WTC11 (cell line): Measurements from ENCODE around the gene RAPH1. TPM values are rescaled to one million over a fixed set of nuclear protein-coding genes. Genes with fewer than 3 reads are reported as not detected.
"Not testable (repeated sequence)": the region's sequence is repeated elsewhere in the genome, so short reads cannot be mapped to it uniquely, and the experiment has no call there.

ENCODE experiments used
- ATAC-seq: fragments of 200-7000 bp; cut with Tn5 transposase; 2 replicates; pipeline ENCODE4 v1.10.0; 2021; ENCODE audit warnings: mild to moderate bottlenecking, moderate library complexity
- CTCF ChIA-PET: fragments of 300-600 bp; sonication (Branson Sonifier 250); formaldehyde crosslinking; loops from one replicate; lab custom pipeline; 2021; ENCODE audit warnings: antibody characterized with exemption; lab: Charles Lee
- POLR2A ChIA-PET: fragments of 350-600 bp; sonication (Branson Sonifier 250); formaldehyde crosslinking; loops from one replicate; lab custom pipeline; 2021; ENCODE audit warnings: antibody characterized with exemption; lab: Charles Lee
- DNase-seq: peaks from one replicate; pipeline ENCODE4 v3.0.0; 2021; ENCODE audit warnings: low spot score
- H3K27ac Mint-ChIP-seq: 2 replicates; pipeline ENCODE4 v1.8.0; 2021; ENCODE audit warnings: mixed read lengths
- H3K27me3 Mint-ChIP-seq: 2 replicates; pipeline ENCODE4 v1.8.0; 2021; ENCODE audit warnings: low read depth, mild to moderate bottlenecking, moderate library complexity, mixed read lengths
- H3K36me3 Mint-ChIP-seq: 2 replicates; pipeline ENCODE4 v1.8.0; 2021; ENCODE audit warnings: mixed read lengths
- H3K4me1 Mint-ChIP-seq: 2 replicates; pipeline ENCODE4 v1.8.0; 2022; ENCODE audit warnings: mixed read lengths
- H3K4me3 Mint-ChIP-seq: 2 replicates; pipeline ENCODE4 v1.8.0; 2021; ENCODE audit warnings: mild to moderate bottlenecking, moderate library complexity, mixed read lengths
- H3K9me3 Mint-ChIP-seq: 2 replicates; pipeline ENCODE4 v1.8.0; 2021; ENCODE audit warnings: mixed read lengths
- ATF3 ChIP-seq: sonication (generic); formaldehyde crosslinking; conservative IDR thresholded peaks from 2 replicates; pipeline ENCODE4 v1.8.1; 2022; ENCODE audit warnings: mild to moderate bottlenecking, missing genetic modification reagents
- CREB1 ChIP-seq: sonication (generic); formaldehyde crosslinking; IDR thresholded peaks from 2 replicates; pipeline ENCODE4 v1.8.0; 2023; ENCODE audit warnings: mild to moderate bottlenecking, missing genetic modification reagents
- CTCF ChIP-seq: fragments of 200-600 bp; IDR thresholded peaks from 2 replicates; pipeline ENCODE4 v1.8.0; 2022; ENCODE audit warnings: antibody characterized with exemption
- EMX1 ChIP-seq: fragments of 250-450 bp; sonication (Bioruptor Pico); IDR thresholded peaks from 2 replicates; pipeline ENCODE4 v1.8.0; 2021; ENCODE audit warnings: mild to moderate bottlenecking
- FOXP1 ChIP-seq: sonication (generic); formaldehyde crosslinking; IDR thresholded peaks from 2 replicates; pipeline ENCODE4 v1.8.0; 2022; ENCODE audit warnings: missing genetic modification reagents, mild to moderate bottlenecking, moderate library complexity, borderline replicate concordance
- GABPB1 ChIP-seq: sonication (generic); formaldehyde crosslinking; IDR thresholded peaks from 2 replicates; pipeline ENCODE4 v1.8.1; 2023; ENCODE audit warnings: mild to moderate bottlenecking, missing genetic modification reagents
- KAT7 ChIP-seq: sonication (generic); formaldehyde crosslinking; IDR thresholded peaks from 2 replicates; pipeline ENCODE4 v1.8.1; 2023; ENCODE audit warnings: missing genetic modification reagents, mild to moderate bottlenecking, borderline replicate concordance
- SMAD3 ChIP-seq: sonication (generic); formaldehyde crosslinking; IDR thresholded peaks from 2 replicates; pipeline ENCODE4 v1.8.0; 2022; ENCODE audit warnings: missing genetic modification reagents, mild to moderate bottlenecking, borderline replicate concordance
- ZBTB21 ChIP-seq: sonication (generic); formaldehyde crosslinking; IDR thresholded peaks from 2 replicates; pipeline ENCODE4 v1.8.1; 2023; ENCODE audit warnings: mild to moderate bottlenecking, missing genetic modification reagents, borderline replicate concordance
- ZNF396 ChIP-seq: fragments of 250-450 bp; sonication (Bioruptor Pico); IDR thresholded peaks from 2 replicates; pipeline ENCODE4 v1.8.0; 2021; ENCODE audit warnings: mild to moderate bottlenecking, moderate library complexity, borderline replicate concordance
- ZNF423 ChIP-seq: fragments of 250-450 bp; sonication (Bioruptor Pico); IDR thresholded peaks from 2 replicates; pipeline ENCODE4 v2.1.2; 2022; ENCODE audit warnings: mild to moderate bottlenecking, moderate library complexity
- total RNA-seq: library from RNA; stranded (reverse); gene quantifications from 3 replicates; pipeline ENCODE4 v1.2.3, GENCODE V29; 2021
- TF ChIP-seq, protein P1 (sequence below): sonication (generic); formaldehyde crosslinking; IDR thresholded peaks from 2 replicates; pipeline ENCODE4 v1.8.1; 2022; ENCODE audit warnings: low read depth, missing genetic modification reagents, borderline replicate concordance
- TF ChIP-seq, protein P2 (sequence below): fragments of 250-450 bp; sonication (Bioruptor Pico); IDR thresholded peaks from 2 replicates; pipeline ENCODE4 v1.8.0; 2021; ENCODE audit warnings: mild to moderate bottlenecking
- TF ChIP-seq, protein P3 (sequence below): fragments of 250-450 bp; sonication (Bioruptor Pico); IDR thresholded peaks from 2 replicates; pipeline ENCODE4 v1.9.0; 2021; ENCODE audit warnings: mild to moderate bottlenecking

The RAPH1 gene
- total RNA-seq, 1 experiment from 2014 or later = 24.6 TPM

DNA sequence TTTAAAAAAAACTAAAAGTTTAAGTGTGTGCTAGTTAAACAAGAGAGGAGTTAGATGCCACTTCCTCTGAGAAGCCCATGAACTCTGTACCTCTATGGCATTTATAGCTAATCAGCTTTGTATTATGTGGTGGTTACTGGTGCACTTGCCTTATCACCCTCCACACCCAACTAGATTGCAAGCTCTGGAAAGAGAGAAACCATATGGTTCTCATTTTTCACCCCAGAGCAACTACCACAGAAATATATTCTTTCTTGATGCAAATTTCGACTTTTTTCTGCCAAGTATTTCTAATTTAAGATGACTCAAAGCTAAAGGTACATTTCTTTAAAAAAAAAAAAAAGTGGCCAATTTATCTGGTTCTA, 24.2 kb downstream of the RAPH1 start (continued):
- TF ChIP-seq, protein P1, sequence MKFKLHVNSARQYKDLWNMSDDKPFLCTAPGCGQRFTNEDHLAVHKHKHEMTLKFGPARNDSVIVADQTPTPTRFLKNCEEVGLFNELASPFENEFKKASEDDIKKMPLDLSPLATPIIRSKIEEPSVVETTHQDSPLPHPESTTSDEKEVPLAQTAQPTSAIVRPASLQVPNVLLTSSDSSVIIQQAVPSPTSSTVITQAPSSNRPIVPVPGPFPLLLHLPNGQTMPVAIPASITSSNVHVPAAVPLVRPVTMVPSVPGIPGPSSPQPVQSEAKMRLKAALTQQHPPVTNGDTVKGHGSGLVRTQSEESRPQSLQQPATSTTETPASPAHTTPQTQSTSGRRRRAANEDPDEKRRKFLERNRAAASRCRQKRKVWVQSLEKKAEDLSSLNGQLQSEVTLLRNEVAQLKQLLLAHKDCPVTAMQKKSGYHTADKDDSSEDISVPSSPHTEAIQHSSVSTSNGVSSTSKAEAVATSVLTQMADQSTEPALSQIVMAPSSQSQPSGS (CRISPR knock-in tag) = no peak
- TF ChIP-seq GABPB1 (CRISPR knock-in tag) (no peak), ZNF396 (CRISPR knock-in tag) (no peak), ATF3 (CRISPR knock-in tag) (no peak)

DNA sequence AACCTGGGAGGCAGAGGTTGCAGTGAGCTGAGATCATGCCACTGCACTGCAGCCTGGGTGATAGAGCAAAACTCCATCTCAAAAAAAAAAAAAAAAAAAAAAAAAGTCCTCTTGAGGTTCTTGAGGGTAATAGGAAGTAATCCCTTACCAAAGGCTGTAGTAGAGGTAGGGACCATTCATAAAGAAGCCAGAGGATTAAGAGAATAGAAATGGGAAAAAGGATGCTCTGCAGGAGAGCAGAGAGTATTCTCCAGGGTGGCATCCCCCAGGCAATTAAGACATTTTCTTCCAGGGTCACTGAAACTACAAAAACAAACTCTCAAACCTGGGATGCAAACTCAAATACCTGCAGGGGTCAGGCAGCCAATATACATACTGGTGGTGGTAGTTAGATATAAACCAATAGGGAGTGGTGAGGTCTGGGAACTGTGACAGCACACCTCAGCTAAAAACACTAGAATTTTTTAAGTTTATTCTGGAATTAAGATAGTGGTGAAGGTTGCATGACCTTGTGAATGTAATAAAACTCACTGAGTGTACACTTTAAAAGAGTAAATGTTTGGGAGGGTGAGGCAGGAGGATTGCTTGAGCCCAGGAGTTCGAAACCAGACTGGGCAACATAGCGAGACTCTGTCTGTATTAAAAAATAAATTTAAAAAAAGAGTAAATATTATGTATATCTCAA, 24.7 kb downstream of the RAPH1 start:
- TF ChIP-seq FOXP1 (CRISPR knock-in tag) = no peak
- no peak for TF ChIP-seq ZNF423 (CRISPR knock-in tag)
- TF ChIP-seq EMX1 (CRISPR knock-in tag) = no peak
- TF ChIP-seq SMAD3 (CRISPR knock-in tag) = no peak
- TF ChIP-seq ZBTB21 (CRISPR knock-in tag) = no peak
- TF ChIP-seq, protein P2, sequence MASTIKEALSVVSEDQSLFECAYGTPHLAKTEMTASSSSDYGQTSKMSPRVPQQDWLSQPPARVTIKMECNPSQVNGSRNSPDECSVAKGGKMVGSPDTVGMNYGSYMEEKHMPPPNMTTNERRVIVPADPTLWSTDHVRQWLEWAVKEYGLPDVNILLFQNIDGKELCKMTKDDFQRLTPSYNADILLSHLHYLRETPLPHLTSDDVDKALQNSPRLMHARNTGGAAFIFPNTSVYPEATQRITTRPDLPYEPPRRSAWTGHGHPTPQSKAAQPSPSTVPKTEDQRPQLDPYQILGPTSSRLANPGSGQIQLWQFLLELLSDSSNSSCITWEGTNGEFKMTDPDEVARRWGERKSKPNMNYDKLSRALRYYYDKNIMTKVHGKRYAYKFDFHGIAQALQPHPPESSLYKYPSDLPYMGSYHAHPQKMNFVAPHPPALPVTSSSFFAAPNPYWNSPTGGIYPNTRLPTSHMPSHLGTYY (CRISPR knock-in tag) = no peak
- TF ChIP-seq CTCF = no peak
- TF ChIP-seq, protein P1 (CRISPR knock-in tag) = no peak
- no peak for TF ChIP-seq KAT7 (CRISPR knock-in tag)
- TF ChIP-seq CREB1 (CRISPR knock-in tag) = no peak
- TF ChIP-seq, protein P3, sequence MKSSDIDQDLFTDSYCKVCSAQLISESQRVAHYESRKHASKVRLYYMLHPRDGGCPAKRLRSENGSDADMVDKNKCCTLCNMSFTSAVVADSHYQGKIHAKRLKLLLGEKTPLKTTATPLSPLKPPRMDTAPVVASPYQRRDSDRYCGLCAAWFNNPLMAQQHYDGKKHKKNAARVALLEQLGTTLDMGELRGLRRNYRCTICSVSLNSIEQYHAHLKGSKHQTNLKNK (CRISPR knock-in tag) = no peak
- no peak overlapping the region for H3K4me3 Mint-ChIP-seq
- no peaks in the 10 kb centered on the region for H3K27me3 Mint-ChIP-seq
- ATAC-seq = peak; percentile 93
- DNase-seq = no peak
- H3K36me3 Mint-ChIP-seq = peaks cover 18% of the 10 kb centered on the region
- ChIA-PET CTCF (interaction anchor here (1.0 kb wide), 1 partner anchor 305 kb away, joined by 4 read pairs; no protein-coding TSS in a partner anchor), POLR2A (interaction anchor here (0.9 kb wide), 1 partner anchor 90 kb away, joined by 4 read pairs; no protein-coding TSS in a partner anchor)
- H3K27ac Mint-ChIP-seq = no peak overlapping the region
- peaks cover 15% of the 10 kb centered on the region for H3K4me1 Mint-ChIP-seq
- peaks cover 23% of the 10 kb centered on the region for H3K9me3 Mint-ChIP-seq

GRCh38 chr2:203503460-203503859, 31.6 kb downstream of the RAPH1 start:
- H3K4me1 Mint-ChIP-seq, ATAC-seq, H3K27me3 Mint-ChIP-seq, POLR2A ChIA-PET, DNase-seq, H3K4me3 Mint-ChIP-seq, H3K27ac Mint-ChIP-seq, CTCF ChIA-PET: not testable (repeated sequence)
- H3K9me3 Mint-ChIP-seq = peaks cover 39% of the 10 kb centered on the region
- H3K36me3 Mint-ChIP-seq = peaks cover 34% of the 10 kb centered on the region
